H1 (cell line): ENCODE measurements around the gene IFT122. TPM values are rescaled to one million over a fixed set of nuclear protein-coding genes. Genes with fewer than 3 reads are reported as not detected.

Experiments used
- CTCF ChIA-PET: fragments of 300-600 bp; sonication (Branson Sonifier 250); formaldehyde crosslinking; loops from one replicate; lab custom pipeline; 2021; ENCODE audit not compliant: partially characterized antibody; lab: Charles Lee
- POLR2A ChIA-PET: fragments of 300-600 bp; sonication (Branson Sonifier 250); formaldehyde crosslinking; loops from one replicate; lab custom pipeline; 2021; ENCODE audit warnings: inconsistent platforms; ENCODE audit not compliant: partially characterized antibody; lab: Charles Lee
- DNase-seq, 2 experiments: peaks; one replicate each; pipeline versions ENCODE4 v3.0.0 to v3.0.0-alpha.2; 2010 to 2022; ENCODE audit warnings: low spot score in 2 of 2, low read depth in 1 of 2, mixed read lengths in 1 of 2
- FAIRE-seq: peaks from 2 replicates; lab custom pipeline; 2011; peaks lifted over from hg19 to GRCh38; lab: Jason Lieb, UNC
- H2AFZ ChIP-seq: 2 replicates; pipeline ENCODE4 v1.8.1; 2012; ENCODE audit warnings: low read length, inconsistent platforms
- H2AK5ac ChIP-seq: 2 replicates; pipeline ENCODE4 v1.6.1; 2013; ENCODE audit warnings: low read depth, low read length
- H2BK120ac ChIP-seq: replicated peaks from 2 replicates; pipeline ENCODE3; 2013; ENCODE audit warnings: low read depth, low read length, inconsistent platforms
- H2BK12ac ChIP-seq: 2 replicates; pipeline ENCODE4 v1.6.1; 2013; ENCODE audit warnings: low read depth, low read length
- H2BK15ac ChIP-seq: 2 replicates; pipeline ENCODE4 v1.6.1; 2013; ENCODE audit warnings: low read length
- H2BK20ac ChIP-seq: 2 replicates; pipeline ENCODE4 v1.6.1; 2013; ENCODE audit warnings: low read length
- H2BK5ac ChIP-seq: 2 replicates; pipeline ENCODE4 v1.6.1; 2013; ENCODE audit warnings: low read depth, low read length
- H3K14ac ChIP-seq: 2 replicates; pipeline ENCODE4 v1.6.1; 2013; ENCODE audit warnings: inconsistent platforms; ENCODE audit not compliant: insufficient read length
- H3K18ac ChIP-seq: 2 replicates; pipeline ENCODE4 v1.6.1; 2013; ENCODE audit warnings: low read length; ENCODE audit errors: extremely low read depth
- H3K23ac ChIP-seq: 2 replicates; pipeline ENCODE4 v1.6.1; 2013; ENCODE audit warnings: inconsistent platforms; ENCODE audit not compliant: insufficient read length
- H3K23me2 ChIP-seq: 2 replicates; pipeline ENCODE4 v1.6.1; 2013; ENCODE audit warnings: low read depth, low read length
- H3K27ac ChIP-seq: 2 replicates; pipeline ENCODE4 v1.6.1; 2011; ENCODE audit warnings: low read depth, low read length, inconsistent platforms
- H3K27me3 ChIP-seq, 4 experiments: replicated peaks in 1 of 4; 1 replicate in 1 of 4; 2 replicates in 3 of 4; pipeline versions ENCODE4 v1.6.1 to v1.8.1; 2011 to 2013; ENCODE audit warnings: low read length in 3 of 4, mild to moderate bottlenecking in 3 of 4, inconsistent platforms in 2 of 4, mixed read lengths in 2 of 4, moderate library complexity in 1 of 4; ENCODE audit not compliant: control insufficient read depth in 3 of 4, insufficient read depth in 3 of 4; ENCODE audit errors: extremely low read depth in 1 of 4
- H3K36me3 ChIP-seq, 4 experiments: 2 replicates each; pipeline versions ENCODE4 v1.6.1 to v1.8.1; 2011 to 2013; ENCODE audit warnings: mild to moderate bottlenecking in 4 of 4, low read length in 3 of 4, moderate library complexity in 2 of 4, control low read depth in 1 of 4, inconsistent platforms in 1 of 4; ENCODE audit not compliant: insufficient read depth in 4 of 4, control insufficient read depth in 2 of 4
- H3K4ac ChIP-seq: replicated peaks from 2 replicates; pipeline ENCODE3; 2013; ENCODE audit warnings: low read length, low read depth, mixed read lengths, inconsistent platforms; ENCODE audit not compliant: insufficient read length
- H3K4me1 ChIP-seq, 4 experiments: replicated peaks in 1 of 4; 1 replicate in 1 of 4; 2 replicates in 3 of 4; pipeline versions ENCODE4 v1.6.1 to v1.8.1; 2011 to 2013; ENCODE audit warnings: low read length in 3 of 4, inconsistent platforms in 2 of 4, mixed read lengths in 1 of 4; ENCODE audit not compliant: insufficient read depth in 4 of 4, control insufficient read depth in 3 of 4
- H3K4me2 ChIP-seq, 2 experiments: 2 replicates each; pipeline versions ENCODE4 v1.6.1 to v1.8.1; 2011 to 2013; ENCODE audit warnings: low read depth in 2 of 2, low read length in 2 of 2, control low read depth in 1 of 2, inconsistent platforms in 1 of 2, mild to moderate bottlenecking in 1 of 2; ENCODE audit not compliant: insufficient read depth in 1 of 2
- H3K4me3 ChIP-seq, 4 experiments: fragments of 200-600, 300-600 bp in 1 of 4; sonication (generic), shearing (Covaris generic), sonication (Bioruptor Twin) in 1 of 4; 2 replicates each; pipeline versions ENCODE4 v1.5.1 to v1.8.1; 2011 to 2016; ENCODE audit warnings: low read length in 4 of 4, low read depth in 3 of 4, control low read depth in 2 of 4, inconsistent platforms in 2 of 4, mild to moderate bottlenecking in 2 of 4, mixed read lengths in 1 of 4, moderate library complexity in 1 of 4; ENCODE audit not compliant: insufficient read depth in 2 of 4; ENCODE audit errors: extremely low read depth in 1 of 4
- H3K56ac ChIP-seq: replicated peaks from 2 replicates; pipeline ENCODE3; 2013; ENCODE audit warnings: low read depth, mild to moderate bottlenecking, mixed read lengths, low read length, inconsistent platforms; ENCODE audit not compliant: insufficient read length
- H3K79me1 ChIP-seq: 2 replicates; pipeline ENCODE4 v1.6.1; 2013; ENCODE audit warnings: low read depth, low read length, control low read depth
- H3K79me2 ChIP-seq, 2 experiments: 2 replicates each; pipeline versions ENCODE4 v1.6.1 to v1.8.1; 2012 to 2013; ENCODE audit warnings: low read length in 2 of 2, mild to moderate bottlenecking in 2 of 2, inconsistent platforms in 1 of 2; ENCODE audit not compliant: insufficient read depth in 2 of 2, control insufficient read depth in 1 of 2
- H3K9ac ChIP-seq, 4 experiments: replicated peaks in 1 of 4; 1 replicate in 1 of 4; 2 replicates in 3 of 4; pipeline versions ENCODE4 v1.6.1 to v1.8.1; 2011 to 2013; ENCODE audit warnings: low read depth in 3 of 4, low read length in 3 of 4, control low read depth in 2 of 4, mild to moderate bottlenecking in 2 of 4, moderate library complexity in 2 of 4, inconsistent platforms in 1 of 4; ENCODE audit errors: extremely low read depth in 1 of 4
- H3K9me3 ChIP-seq, 2 experiments: 2 replicates each; pipeline versions ENCODE4 v1.6.1 to v1.8.1; 2012 to 2013; ENCODE audit warnings: mild to moderate bottlenecking in 2 of 2, moderate library complexity in 2 of 2, control low read depth in 1 of 2, inconsistent platforms in 1 of 2, low read depth in 1 of 2, low read length in 1 of 2, mixed read lengths in 1 of 2; ENCODE audit not compliant: insufficient read depth in 2 of 2
- H4K20me1 ChIP-seq, 2 experiments: replicated peaks in 1 of 2; 2 replicates each; pipeline versions ENCODE3 to v1.8.1; 2011 to 2013; ENCODE audit warnings: inconsistent platforms in 2 of 2, low read length in 2 of 2, mild to moderate bottlenecking in 1 of 2; ENCODE audit not compliant: insufficient read depth in 2 of 2, control insufficient read depth in 1 of 2
- H4K5ac ChIP-seq: 2 replicates; pipeline ENCODE4 v1.6.1; 2013; ENCODE audit warnings: low read length, low read depth, mixed read lengths, inconsistent platforms; ENCODE audit not compliant: insufficient read length
- H4K8ac ChIP-seq: 2 replicates; pipeline ENCODE4 v1.8.0; 2013; ENCODE audit warnings: mild to moderate bottlenecking, moderate library complexity, low read length, inconsistent platforms; ENCODE audit not compliant: insufficient read depth; ENCODE audit errors: extremely low read depth
- H4K91ac ChIP-seq: replicated peaks from 2 replicates; pipeline ENCODE3; 2013; ENCODE audit warnings: low read length, mixed read lengths, inconsistent platforms; ENCODE audit not compliant: insufficient read length
- BACH1 ChIP-seq: IDR thresholded peaks from 2 replicates; pipeline ENCODE4 v1.6.1; 2012; ENCODE audit warnings: low read length, improper control_type of control experiment
- BRCA1 ChIP-seq: IDR thresholded peaks from 2 replicates; pipeline ENCODE4 v1.6.1; 2012; ENCODE audit warnings: low read depth, low read length, improper control_type of control experiment
- CREB1 ChIP-seq: IDR thresholded peaks from 2 replicates; pipeline ENCODE4 v1.6.1; 2012; ENCODE audit warnings: inconsistent platforms
- E2F6 ChIP-seq: IDR thresholded peaks from 2 replicates; pipeline ENCODE4 v1.6.1; 2012; ENCODE audit warnings: inconsistent platforms
- GTF2F1 ChIP-seq: IDR thresholded peaks from 2 replicates; pipeline ENCODE4 v1.6.1; 2012; ENCODE audit warnings: low read depth, low read length, improper control_type of control experiment, borderline replicate concordance
- JUND ChIP-seq: IDR thresholded peaks from 2 replicates; pipeline ENCODE4 v1.6.1; 2011; ENCODE audit warnings: mild to moderate bottlenecking, improper control_type of control experiment, low read length
- KDM4A ChIP-seq: IDR thresholded peaks from one replicate; pipeline ENCODE4 v1.7.1; 2012; ENCODE audit warnings: low read depth, mild to moderate bottlenecking, moderate library complexity, low read length, inconsistent platforms; ENCODE audit not compliant: severe bottlenecking
- NRF1 ChIP-seq: IDR thresholded peaks from 2 replicates; pipeline ENCODE4 v1.6.1; 2011; ENCODE audit warnings: mild to moderate bottlenecking, low read depth, low read length, improper control_type of control experiment
- RNF2 ChIP-seq: fragments of 200-900, 300-1000 bp; sonication (generic); IDR thresholded peaks from 2 replicates; pipeline ENCODE4 v1.7.1; 2016; ENCODE audit warnings: borderline replicate concordance, low read depth, mild to moderate bottlenecking, antibody characterized with exemption, low read length; ENCODE audit not compliant: poor library complexity, severe bottlenecking; ENCODE audit errors: missing control alignments
- SP2 ChIP-seq: IDR thresholded peaks from 2 replicates; pipeline ENCODE4 v1.6.1; 2012; ENCODE audit warnings: mild to moderate bottlenecking, low read length, inconsistent platforms
- SUZ12 ChIP-seq: fragments of 200-600 bp; sonication (generic); IDR thresholded peaks from 2 replicates; pipeline ENCODE4 v1.6.1; 2012; ENCODE audit warnings: mild to moderate bottlenecking, inconsistent platforms, low read length, moderate library complexity, mixed read lengths
- TAF1 ChIP-seq: IDR thresholded peaks from 2 replicates; pipeline ENCODE4 v1.6.1; 2011; ENCODE audit warnings: mild to moderate bottlenecking, low read depth, low read length
- WGBS, 2 experiments: shearing (Covaris generic) in 1 of 2; methylation state at CpG; one replicate each; pipeline versions ENCODE4 v1.1.6 to v1.1.7; 2013 to 2015; ENCODE audit warnings: low lambda C conversion rate in 2 of 2, mixed read lengths in 2 of 2, inconsistent platforms in 1 of 2, low coverage in 1 of 2, missing lambda C conversion rate in 1 of 2; ENCODE audit not compliant: insufficient replicate concordance in 2 of 2, insufficient coverage in 1 of 2, insufficient read length in 1 of 2; ENCODE audit errors: extremely low coverage in 1 of 2, missing lambda C conversion rate in 1 of 2; 5-methylcytosine and 5-hydroxymethylcytosine counted together
- polyA plus RNA-seq, 7 experiments: library from polyadenylated mRNA; depleted of rRNA in 3 of 7; stranded (reverse) in 5 of 7; unstranded in 2 of 7; fragments of >200 nt in 5 of 7; fragments of 200-250 nt in 2 of 7; gene quantifications; 1 replicate in 5 of 7; 2 replicates in 1 of 7; 4 replicates in 1 of 7; pipeline versions ENCODE4 v1.2.1 to v1.2.3, GENCODE V29; 2011 to 2013; ENCODE audit warnings: missing spikeins in 2 of 7, mixed read lengths in 2 of 7
- total RNA-seq: library from RNA; stranded (reverse); fragmentation: NEBNext Ultra II Directional; extraction: Animal tissue kit (Norgen Biotek cat#: 25700); gene quantifications from 2 replicates; pipeline ENCODE4 v1.2.1, GENCODE V29; 2021

IFT122 gene
- total and polyA plus RNA-seq, 2 of the 8 experiments (the other 6 are each of a cell fraction or from before 2014, with no cell fraction given), result 23.7 to 25.1 TPM

- Histone ChIP-seq H3K23me2 (peaks cover 2% of the 10 kb centered on the region; the same call in 1 of the 2 replicates), H2AK5ac (no peak overlapping the region), H3K27ac (no peak overlapping the region), H3K4me2 (no peak overlapping the region), H3K79me2 (no peaks in the 10 kb centered on the region), H2BK5ac (no peak overlapping the region), H4K20me1 (no peaks in the 10 kb centered on the region), H3K9ac (no peak overlapping the region), H4K5ac (no peak overlapping the region), H3K56ac (no peak overlapping the region), H3K9me3 (no peaks in the 10 kb centered on the region), H4K91ac (no peak overlapping the region), H3K14ac (no peak overlapping the region), H2BK12ac (no peak overlapping the region), H2BK15ac (no peak overlapping the region), H3K18ac (no peak overlapping the region), H2BK120ac (no peak overlapping the region), H2BK20ac (no peak overlapping the region), H2AFZ (no peak overlapping the region), H3K27me3 (no peaks in the 10 kb centered on the region), H4K8ac (no peak overlapping the region), H3K4me1 (no peaks in the 10 kb centered on the region), H3K4ac (no peak overlapping the region), H3K4me3 (no peak overlapping the region), H3K36me3 (peaks cover 0 to 22% (median under 1%) of the 10 kb centered on the region in 4 experiments; a peak in 4 of 8 replicates), H3K23ac (no peak overlapping the region), H3K79me1 (no peaks in the 10 kb centered on the region)
- ChIA-PET CTCF (interaction anchor here (1.4 kb wide), 1 partner anchor 19 kb away, joined by 4 read pairs; no protein-coding TSS in a partner anchor), POLR2A (no interaction called here)
- DNase-seq (no peak), FAIRE-seq (no peak)
- 93% methylated on average over 6 of the region's 6 CpGs; no CpG with 5 or more reads in 1 of the 2 experiments for WGBS, 2 experiments
- no peak for TF ChIP-seq BRCA1
- TF ChIP-seq BACH1, result no peak
- no peak for TF ChIP-seq RNF2
- TF ChIP-seq SP2, result no peak
- TF ChIP-seq JUND, result no peak
- no peak for TF ChIP-seq CREB1
- TF ChIP-seq TAF1, result no peak
- TF ChIP-seq SUZ12, result no peak
- no peak for TF ChIP-seq GTF2F1
- no peak for TF ChIP-seq NRF1
- no peak for TF ChIP-seq KDM4A
- no peak for TF ChIP-seq E2F6
These were observed 21.6 kb downstream of the IFT122 start for GRCh38 chr3:129461461-129462146.
